GM21528 (cell line): Measurements from ENCODE around the gene HACD3.
"Not testable (repeated sequence)": the region's sequence is repeated elsewhere in the genome, so short reads cannot be mapped to it uniquely, and the experiment has no call there.

Source experiments
- ATAC-seq: cut with Tn5 transposase; IDR thresholded peaks from one replicate; pipeline ENCODE4 v1.9.1; 2021; ENCODE audit warnings: mild to moderate bottlenecking, moderate library complexity; ENCODE audit not compliant: unreplicated experiment, low FRiP score

The HACD3 gene

DNA sequence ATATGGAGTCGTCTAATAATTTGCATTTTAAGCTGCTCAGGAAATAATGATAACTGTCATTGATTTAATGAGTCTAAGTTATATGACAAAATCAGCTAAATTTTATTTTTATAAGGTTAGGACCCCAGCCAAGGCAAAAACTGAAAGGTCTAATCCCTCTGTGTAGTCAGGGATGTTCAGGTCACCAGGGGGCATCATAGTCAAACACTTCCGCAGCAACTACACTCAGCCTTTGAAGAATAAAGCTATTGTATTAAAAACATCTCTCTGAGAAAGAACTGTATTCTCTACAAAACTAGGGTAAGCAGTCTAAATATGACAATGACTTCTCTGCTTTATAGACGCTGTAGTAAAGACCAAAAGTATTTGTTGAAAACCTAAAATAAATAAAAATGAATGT, 65.7 kb downstream of the HACD3 start:
- ATAC-seq: no peak

DNA sequence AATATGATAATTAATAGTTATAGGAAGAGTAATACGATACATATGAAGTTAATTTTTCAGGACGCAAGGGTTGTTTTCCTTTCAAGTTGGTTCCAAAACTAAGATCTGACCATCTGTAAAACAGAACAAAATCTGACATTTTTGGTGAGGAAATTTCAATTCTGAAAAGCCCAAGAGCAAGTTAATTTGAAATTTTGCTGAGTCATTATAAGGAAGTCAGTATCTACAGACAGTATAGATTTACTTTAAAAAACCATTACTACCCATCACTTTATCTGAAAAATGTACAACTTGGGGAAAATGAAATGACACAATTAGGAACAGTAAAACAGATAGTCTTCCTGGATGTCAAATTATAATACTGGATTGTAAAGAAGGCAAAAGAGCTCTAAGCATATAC, 68.2 kb downstream of the HACD3 start:
- ATAC-seq: no peak

DNA sequence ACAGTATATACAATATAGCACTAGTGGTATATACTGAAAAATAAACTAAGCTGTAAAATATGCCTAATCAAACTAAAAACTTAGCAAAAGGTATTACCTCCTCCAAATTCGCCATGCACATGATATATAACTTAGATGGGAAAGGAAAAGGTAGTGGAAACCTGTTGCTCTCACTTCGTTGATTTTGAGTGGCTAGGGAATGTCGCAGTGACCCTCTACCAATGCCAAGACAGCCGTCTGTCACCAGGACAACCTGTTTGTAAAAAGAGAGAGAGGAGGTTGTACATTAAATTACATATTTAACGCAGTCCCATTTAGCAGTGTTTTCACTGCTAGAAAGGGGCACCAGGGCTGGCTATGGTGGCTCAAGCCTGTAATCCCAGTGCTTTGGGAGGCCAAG, 69.4 kb downstream of the HACD3 start:
- ATAC-seq: no peak

DNA sequence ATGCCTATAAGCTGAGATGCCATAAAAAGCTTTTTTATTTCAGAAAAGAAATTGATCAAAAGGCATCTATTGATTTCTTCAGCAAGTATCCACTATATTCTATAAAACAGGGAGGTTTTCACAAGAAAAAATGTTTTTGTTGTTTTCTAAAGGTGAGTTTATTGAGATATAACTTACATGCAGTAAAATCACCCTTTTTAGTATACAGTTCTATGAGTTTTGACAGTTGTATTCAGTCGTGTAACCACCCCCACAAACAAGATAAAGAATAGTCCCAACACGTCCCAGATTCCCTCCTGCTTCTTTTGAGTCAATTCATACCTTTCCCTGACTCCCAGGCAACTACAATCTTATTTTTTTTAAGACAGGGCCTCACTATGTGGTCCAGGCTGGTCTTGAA, 72.9 kb downstream of the HACD3 start:
- no peak for ATAC-seq

- ATAC-seq: no peak
These were observed 73.3 kb downstream of the HACD3 start for GRCh38 chr15:65603559-65603958.

- ATAC-seq: peak; percentile 90
These were observed 80.8 kb downstream of the HACD3 start, which contains the start of gene INTS14 for GRCh38 chr15:65610871-65611718. INTS14 (minus strand) TSS chr15:65611131; CDS start chr15:65607380, 3,751 bp downstream.

- no peak for ATAC-seq
These were observed 81.8 kb downstream of the HACD3 start for GRCh38 chr15:65611888-65612615.

GRCh38 chr15:65612616-65612946, 82.3 kb downstream of the HACD3 start:
- no peak for ATAC-seq

DNA sequence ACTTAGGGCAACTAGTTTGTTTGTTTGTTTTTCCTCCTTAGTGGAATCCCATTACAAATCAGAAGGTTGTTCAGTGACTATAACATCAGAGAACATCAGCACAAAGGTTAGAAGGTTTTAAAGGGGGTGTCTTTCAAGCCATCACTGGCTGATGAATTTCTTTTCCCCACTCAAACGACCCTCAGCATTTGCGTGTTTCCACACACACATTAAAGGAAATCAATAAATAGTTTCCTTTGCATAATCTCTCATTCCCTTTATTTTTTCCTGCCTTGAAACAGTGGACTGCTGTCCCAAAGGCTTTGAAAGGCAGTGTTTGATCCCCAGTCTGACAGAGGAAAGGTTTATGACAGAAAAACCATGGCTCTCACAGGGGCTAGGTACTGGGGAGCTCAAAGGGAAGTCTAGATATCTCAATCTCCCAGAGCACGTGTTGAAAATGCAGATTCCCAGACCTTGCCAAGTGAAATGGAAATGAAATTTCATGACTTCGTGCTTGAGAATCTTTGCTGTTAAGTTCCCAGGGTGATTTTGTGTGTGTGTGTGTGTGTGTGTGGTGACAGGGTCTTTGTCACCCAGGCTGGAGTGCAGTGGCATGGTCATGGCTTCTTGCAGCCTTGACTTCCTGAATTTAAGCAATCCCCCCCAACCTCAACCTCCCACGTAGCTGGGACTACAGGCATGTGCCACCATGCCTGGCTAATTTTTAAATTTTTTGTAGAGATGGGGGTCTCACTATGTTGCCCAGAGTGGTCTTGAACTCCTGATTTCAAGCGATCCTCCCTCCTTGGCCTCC, 82.9 kb downstream of the HACD3 start:
- no peak for ATAC-seq

GRCh38 chr15:65615887-65616286, 85.6 kb downstream of the HACD3 start:
- ATAC-seq: not testable (repeated sequence)

- ATAC-seq: no peak
These were observed 88.4 kb downstream of the HACD3 start for GRCh38 chr15:65618560-65619109.

DNA sequence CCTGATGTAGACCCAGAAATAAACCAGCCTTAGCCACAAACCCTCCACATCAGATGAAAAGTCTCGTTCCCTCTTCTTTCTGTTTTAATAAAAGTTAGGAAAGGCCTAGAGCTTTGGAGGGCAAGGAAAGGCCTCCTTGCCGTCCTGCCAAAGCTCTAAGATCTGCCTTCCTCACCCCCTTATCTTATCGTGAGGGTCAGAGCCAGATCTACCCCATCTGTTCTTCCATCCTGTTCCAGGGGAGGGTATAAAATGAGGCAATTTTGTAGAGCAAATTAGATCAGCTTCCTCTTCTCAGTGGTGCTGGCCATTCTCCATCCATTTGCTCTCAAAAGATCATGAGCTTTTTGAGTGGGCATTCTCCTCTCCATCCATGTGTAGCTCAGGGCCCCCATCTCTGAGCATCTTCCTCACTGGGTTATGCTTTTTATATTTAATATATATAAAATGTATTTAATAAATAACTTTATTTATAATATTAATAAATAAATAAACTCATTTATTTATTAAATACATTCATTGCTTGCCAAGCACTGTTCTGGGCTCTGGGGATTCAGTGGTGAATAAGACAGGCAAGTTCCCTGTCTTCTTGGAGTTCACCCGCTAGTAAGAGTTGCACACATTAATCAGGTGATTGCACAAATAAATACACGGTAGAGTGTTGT, 89.5 kb downstream of the HACD3 start:
- no peak for ATAC-seq

GRCh38 chr15:65620833-65621232, 90.6 kb downstream of the HACD3 start:
- ATAC-seq: no peak

DNA sequence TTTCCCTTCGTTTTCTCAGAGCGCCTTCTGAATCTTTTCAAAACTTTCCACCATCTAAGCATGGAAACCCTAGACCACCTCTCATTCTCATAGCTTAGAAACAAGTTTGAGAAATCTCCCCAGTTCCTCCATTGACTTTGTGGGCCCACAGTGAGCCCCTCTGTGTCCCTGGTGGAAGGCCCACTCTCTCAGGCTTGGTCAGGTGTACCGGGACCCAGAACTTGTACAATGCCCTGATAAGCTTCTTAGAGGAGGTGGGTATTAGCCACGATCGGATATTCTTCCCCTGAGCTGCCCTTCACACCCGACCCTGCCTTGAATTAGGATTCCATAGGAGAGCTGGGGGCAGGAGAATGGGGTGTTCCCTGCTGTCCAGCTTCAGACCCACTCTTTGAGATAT, 91.4 kb downstream of the HACD3 start, which contains the start of gene SLC24A1:
Gene SLC24A1, plus strand, starts transcription at position 301 of the 400 bp plus-strand sequence. CDS start 2,143 bp downstream, outside the sequence.
- no peak for ATAC-seq

DNA sequence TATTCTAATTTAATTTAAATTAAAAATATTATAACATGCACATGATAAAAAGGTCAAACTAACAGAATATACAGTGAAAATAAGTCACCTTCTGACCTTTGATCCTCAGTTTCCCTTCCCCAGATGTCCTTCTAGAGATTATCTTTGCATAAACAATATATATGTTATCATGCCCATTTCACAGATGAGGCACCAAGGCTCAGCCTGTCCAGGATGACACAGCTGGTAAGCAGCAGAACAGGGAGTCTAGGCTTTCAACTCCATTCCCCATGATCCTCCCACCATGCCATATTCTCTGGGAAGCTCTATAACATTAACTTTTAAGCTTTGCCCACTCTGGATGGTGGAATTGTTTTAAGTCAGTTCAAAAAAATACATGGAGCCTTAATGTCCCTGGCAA, 92.8 kb downstream of the HACD3 start:
- no peak for ATAC-seq

GRCh38 chr15:65626856-65627255, 96.6 kb downstream of the HACD3 start:
- no peak for ATAC-seq
